Fibroblast of villous mesenchyme (primary cell): ENCODE measurements around the gene CD69. TPM values are rescaled to one million over a fixed set of nuclear protein-coding genes. Genes with fewer than 3 reads are reported as not detected.

Source experiments
- DNase-seq: peaks from one replicate; pipeline ENCODE4 v3.0.0-alpha.2; 2010; ENCODE audit warnings: low read depth
- H3K4me3 ChIP-seq: 2 replicates; pipeline ENCODE4 v1.5.1; 2011; ENCODE audit warnings: low read depth, mild to moderate bottlenecking, low read length
- CTCF ChIP-seq: IDR thresholded peaks from 2 replicates; pipeline ENCODE4 v1.5.1; 2012; ENCODE audit warnings: low read depth, mild to moderate bottlenecking, low read length; ENCODE audit not compliant: insufficient read depth
- total RNA-seq: library from RNA; depleted of rRNA; stranded (reverse); fragments of >200 nt; gene quantifications from 2 replicates; pipeline ENCODE4 v1.2.3, GENCODE V29; 2012

CD69 gene
- total RNA-seq, 1 donor, result not detected

- no peak overlapping the region for H3K4me3 ChIP-seq
- TF ChIP-seq CTCF, result no peak
- no peak for DNase-seq
Measured at GRCh38 chr12:9760120-9760519, 581 bp downstream of the CD69 start.

GRCh38 chr12:9759694-9760093 is 1.0 kb downstream of the CD69 start:
- no peak for DNase-seq
- TF ChIP-seq CTCF, result no peak
- H3K4me3 ChIP-seq, result no peak overlapping the region

GRCh38 chr12:9758119-9758518 is 2.6 kb downstream of the CD69 start:
- H3K4me3 ChIP-seq, result no peak overlapping the region
- DNase-seq, result no peak
- no peak for TF ChIP-seq CTCF

GRCh38 chr12:9757433-9758025 is 3.2 kb downstream of the CD69 start:
- DNase-seq, result no peak
- no peak overlapping the region for H3K4me3 ChIP-seq
- no peak for TF ChIP-seq CTCF

- no peak for TF ChIP-seq CTCF
- no peak for DNase-seq
- no peak overlapping the region for H3K4me3 ChIP-seq
Measured at GRCh38 chr12:9756706-9757105, 4.0 kb downstream of the CD69 start.

GRCh38 chr12:9756170-9756569 is 4.5 kb downstream of the CD69 start:
- no peak for TF ChIP-seq CTCF
- no peak overlapping the region for H3K4me3 ChIP-seq
- no peak for DNase-seq

GRCh38 chr12:9755567-9755966 is 5.1 kb downstream of the CD69 start:
- H3K4me3 ChIP-seq, result no peak overlapping the region
- no peak for TF ChIP-seq CTCF
- no peak for DNase-seq
